LNCaP clone FGC (cell line): ENCODE data around the gene TRIM68.

Experiments used
- DNase-seq: peaks from one replicate; pipeline ENCODE4 v3.0.0-alpha.2; 2011; ENCODE audit warnings: low read depth
- H3K4me3 ChIP-seq: 2 replicates; pipeline ENCODE4 v1.5.1; 2011; ENCODE audit warnings: mild to moderate bottlenecking, low read depth, low read length, control low read depth
- CTCF ChIP-seq: IDR thresholded peaks from 2 replicates; pipeline ENCODE4 v1.5.1; 2012; ENCODE audit warnings: mild to moderate bottlenecking; ENCODE audit not compliant: control insufficient read depth, insufficient read depth; ENCODE audit errors: extremely low read depth

TRIM68 gene

GRCh38 chr11:4580124-4580523 lies 27.9 kb downstream of the TRIM68 start:
- no peak overlapping the region for H3K4me3 ChIP-seq
- no peak for TF ChIP-seq CTCF
- DNase-seq: no peak

- H3K4me3 ChIP-seq: no peak overlapping the region
- DNase-seq: no peak
- no peak for TF ChIP-seq CTCF
Observed at GRCh38 chr11:4578624-4579023, 29.4 kb downstream of the TRIM68 start.

GRCh38 chr11:4577761-4578160 lies 30.3 kb downstream of the TRIM68 start:
- no peak for TF ChIP-seq CTCF
- DNase-seq: peak; percentile 14
- no peak overlapping the region for H3K4me3 ChIP-seq

GRCh38 chr11:4576880-4577279 lies 31.2 kb downstream of the TRIM68 start:
- DNase-seq: no peak
- no peak overlapping the region for H3K4me3 ChIP-seq
- no peak for TF ChIP-seq CTCF

GRCh38 chr11:4569075-4569474 lies 39.0 kb downstream of the TRIM68 start:
- H3K4me3 ChIP-seq: no peak overlapping the region
- no peak for DNase-seq
- TF ChIP-seq CTCF: no peak

- DNase-seq: no peak
- TF ChIP-seq CTCF: no peak
- H3K4me3 ChIP-seq: no peak overlapping the region
Observed at GRCh38 chr11:4565371-4565770, 42.7 kb downstream of the TRIM68 start.

GRCh38 chr11:4560467-4560866 lies 47.6 kb downstream of the TRIM68 start:
- TF ChIP-seq CTCF: no peak
- DNase-seq: peak; percentile 75
- H3K4me3 ChIP-seq: no peak overlapping the region
